Ovary (tissue), 3 donors: ENCODE data around the gene CCNG2.

Source experiments
- EP300 ChIP-seq: sonication (generic); formaldehyde crosslinking; IDR thresholded peaks from one replicate; pipeline ENCODE4 v1.6.1; 2017; ENCODE audit warnings: antibody characterized with exemption
- TF ChIP-seq, protein P1 (sequence below), 3 donors: fragments of 450-650 bp in 2 of 3; fragments of 200-600 bp in 1 of 3; IDR thresholded peaks; one replicate each; pipeline versions ENCODE4 v1.5.1 to v1.8.0; 2016 to 2022; ENCODE audit warnings: antibody characterized with exemption in 3 of 3, mild to moderate bottlenecking in 1 of 3
- donor health status: DM: no; HTN: no; CAD: no.

DNA sequence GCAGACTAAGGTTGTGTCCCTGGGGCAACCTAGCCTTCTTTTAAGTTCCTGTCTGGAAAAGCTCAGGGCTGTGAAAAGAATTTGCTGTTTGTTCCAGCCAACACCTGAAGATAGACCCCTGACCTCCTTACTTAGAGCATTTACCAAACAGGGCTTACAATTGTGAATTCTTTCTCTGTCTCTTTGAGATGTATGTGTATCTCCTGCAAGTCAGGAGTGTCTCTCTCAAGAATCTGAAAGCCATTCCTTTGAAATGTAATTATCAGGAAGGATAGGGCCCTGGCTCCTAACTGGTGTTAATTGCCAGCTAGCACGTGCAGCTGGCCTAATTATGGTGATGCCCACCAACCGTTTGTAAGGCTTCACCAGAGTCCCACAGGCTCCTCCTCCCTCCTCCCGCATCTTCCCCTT is 18.2 kb downstream of the CCNG2 start:
- TF ChIP-seq EP300, result no peak
- TF ChIP-seq, protein P1, sequence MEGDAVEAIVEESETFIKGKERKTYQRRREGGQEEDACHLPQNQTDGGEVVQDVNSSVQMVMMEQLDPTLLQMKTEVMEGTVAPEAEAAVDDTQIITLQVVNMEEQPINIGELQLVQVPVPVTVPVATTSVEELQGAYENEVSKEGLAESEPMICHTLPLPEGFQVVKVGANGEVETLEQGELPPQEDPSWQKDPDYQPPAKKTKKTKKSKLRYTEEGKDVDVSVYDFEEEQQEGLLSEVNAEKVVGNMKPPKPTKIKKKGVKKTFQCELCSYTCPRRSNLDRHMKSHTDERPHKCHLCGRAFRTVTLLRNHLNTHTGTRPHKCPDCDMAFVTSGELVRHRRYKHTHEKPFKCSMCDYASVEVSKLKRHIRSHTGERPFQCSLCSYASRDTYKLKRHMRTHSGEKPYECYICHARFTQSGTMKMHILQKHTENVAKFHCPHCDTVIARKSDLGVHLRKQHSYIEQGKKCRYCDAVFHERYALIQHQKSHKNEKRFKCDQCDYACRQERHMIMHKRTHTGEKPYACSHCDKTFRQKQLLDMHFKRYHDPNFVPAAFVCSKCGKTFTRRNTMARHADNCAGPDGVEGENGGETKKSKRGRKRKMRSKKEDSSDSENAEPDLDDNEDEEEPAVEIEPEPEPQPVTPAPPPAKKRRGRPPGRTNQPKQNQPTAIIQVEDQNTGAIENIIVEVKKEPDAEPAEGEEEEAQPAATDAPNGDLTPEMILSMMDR (IDR thresholded peaks at IDR 0.05), result no peak
